HCT116 (cell line): ENCODE data around the gene SLC11A1. TPM values are rescaled to one million over a fixed set of nuclear protein-coding genes. Genes with fewer than 3 reads are reported as not detected.

Source experiments
- ATAC-seq: fragments of 200-7000 bp; cut with Tn5 transposase; 2 replicates; pipeline ENCODE4 v1.9.1; 2020; ENCODE audit warnings: mild to moderate bottlenecking, moderate library complexity
- BruUV-seq: library from RNA; stranded (reverse); fragments of 400-500 nt; replicated peaks from 2 replicates; lab custom pipeline; 2021; lab: Mats Ljungman, UMichigan
- CTCF ChIA-PET: fragments of 300-600 bp; sonication (Branson Sonifier 250); formaldehyde crosslinking; loops from one replicate; lab custom pipeline; 2021; ENCODE audit warnings: antibody characterized with exemption; lab: Charles Lee
- POLR2A ChIA-PET: fragments of 300-600, 350-600 bp; sonication (Branson Sonifier 250); formaldehyde crosslinking; loops from one replicate; lab custom pipeline; 2021; ENCODE audit warnings: antibody characterized with exemption; lab: Charles Lee
- RAD21 ChIA-PET, 2 experiments: fragments of 300-600 bp; sonication (Branson Sonifier 250); formaldehyde crosslinking; loops; one replicate each; lab custom pipeline; 2023; ENCODE audit warnings: low total read pairs in 2 of 2; ENCODE audit not compliant: uncharacterized antibody in 2 of 2, unreplicated experiment in 2 of 2, low non-redundant PET in 1 of 2; lab: Charles Lee
- DNase-seq: peaks from one replicate; pipeline ENCODE4 v3.0.0-alpha.2; 2010; ENCODE audit warnings: low read depth, low spot score
- H2AFZ ChIP-seq: fragments of 200-600 bp; shearing (Covaris generic), sonication (generic); 2 replicates; pipeline ENCODE4 v1.6.1; 2017; ENCODE audit warnings: low read depth, mixed run types, mixed read lengths, antibody characterized with exemption, low read length; ENCODE audit not compliant: poor library complexity, severe bottlenecking
- H3K27ac ChIP-seq: 2 replicates; pipeline ENCODE4 v1.5.1; 2012; ENCODE audit warnings: low read depth, low read length
- H3K27me3 ChIP-seq: fragments of 200-600 bp; sonication (generic); 2 replicates; pipeline ENCODE4 v1.6.1; 2016; ENCODE audit warnings: mixed run types, low read length, mixed read lengths; ENCODE audit not compliant: insufficient read depth
- H3K36me3 ChIP-seq, 2 experiments: fragments of 200-500 bp in 1 of 2; fragments of 200-600 bp in 1 of 2; sonication (Bioruptor generic) in 1 of 2; sonication (generic) in 1 of 2; 2 replicates each; pipeline versions ENCODE4 v1.5.1 to v1.6.1; 2014 to 2016; ENCODE audit warnings: low read length in 2 of 2, inconsistent platforms in 1 of 2, mixed read lengths in 1 of 2, mixed run types in 1 of 2; ENCODE audit not compliant: insufficient read depth in 2 of 2, control insufficient read depth in 1 of 2
- H3K4me1 ChIP-seq, 2 experiments: fragments of 200-600 bp in 1 of 2; sonication (generic) in 1 of 2; 2 replicates each; pipeline versions ENCODE4 v1.5.1 to v1.6.1; 2012 to 2017; ENCODE audit warnings: low read length in 2 of 2, inconsistent platforms in 1 of 2, mild to moderate bottlenecking in 1 of 2, mixed read lengths in 1 of 2, mixed run types in 1 of 2, moderate library complexity in 1 of 2; ENCODE audit not compliant: insufficient read depth in 2 of 2, control insufficient read depth in 1 of 2
- H3K4me2 ChIP-seq: fragments of 200-600 bp; sonication (generic); 2 replicates; pipeline ENCODE4 v1.6.1; 2017; ENCODE audit warnings: mixed run types, low read length, mixed read lengths
- H3K4me3 ChIP-seq, 2 experiments: fragments of 200-600 bp in 1 of 2; sonication (generic) in 1 of 2; replicated peaks in 1 of 2; 2 replicates each; pipeline ENCODE4 v1.5.1; 2011 to 2016; ENCODE audit warnings: low read length in 2 of 2, control low read depth in 1 of 2, low read depth in 1 of 2, mild to moderate bottlenecking in 1 of 2, mixed read lengths in 1 of 2, mixed run types in 1 of 2
- H3K79me2 ChIP-seq: fragments of 200-600 bp; sonication (generic); 2 replicates; pipeline ENCODE4 v1.6.1; 2017; ENCODE audit warnings: mild to moderate bottlenecking, mixed run types, low read length, moderate library complexity, mixed read lengths; ENCODE audit not compliant: insufficient read depth
- H3K9ac ChIP-seq: fragments of 200-600 bp; sonication (generic); 2 replicates; pipeline ENCODE4 v1.6.1; 2016; ENCODE audit warnings: low read length, mixed read lengths
- H3K9me2 ChIP-seq: fragments of 200-600 bp; sonication (generic), shearing (Covaris generic); 2 replicates; pipeline ENCODE4 v1.6.1; 2017; ENCODE audit warnings: mixed run types, mild to moderate bottlenecking, moderate library complexity; ENCODE audit not compliant: insufficient read depth
- H3K9me3 ChIP-seq, 2 experiments: fragments of 200-500 bp in 1 of 2; fragments of 200-600 bp in 1 of 2; sonication (Bioruptor generic) in 1 of 2; sonication (generic) in 1 of 2; 2 replicates each; pipeline ENCODE4 v1.6.1; 2014 to 2017; ENCODE audit warnings: low read length in 2 of 2, mixed read lengths in 2 of 2, inconsistent platforms in 1 of 2, low read depth in 1 of 2, mild to moderate bottlenecking in 1 of 2, mixed run types in 1 of 2, moderate library complexity in 1 of 2; ENCODE audit not compliant: control insufficient read depth in 1 of 2, insufficient read depth in 1 of 2
- H4K20me1 ChIP-seq: fragments of 200-600 bp; sonication (generic), shearing (Covaris generic); 2 replicates; pipeline ENCODE4 v1.6.1; 2017; ENCODE audit warnings: mixed run types, mild to moderate bottlenecking, moderate library complexity; ENCODE audit not compliant: insufficient read depth
- CBX3 ChIP-seq: IDR thresholded peaks from 2 replicates; pipeline ENCODE4 v1.6.1; 2012; ENCODE audit warnings: low read depth
- CTCF ChIP-seq, 3 experiments: fragments of 200-600 bp in 1 of 3; sonication (generic) in 1 of 3; IDR thresholded peaks in 2 of 3; conservative IDR thresholded peaks in 1 of 3; 2 replicates each; pipeline ENCODE4 v1.5.1; 2012 to 2017; ENCODE audit warnings: low read depth in 2 of 3, low read length in 2 of 3, antibody characterized with exemption in 1 of 3, borderline replicate concordance in 1 of 3, control low read depth in 1 of 3, mild to moderate bottlenecking in 1 of 3, mixed read lengths in 1 of 3, mixed run types in 1 of 3, moderate library complexity in 1 of 3; ENCODE audit not compliant: insufficient read depth in 1 of 3
- ELF1 ChIP-seq: IDR thresholded peaks from 2 replicates; pipeline ENCODE4 v1.6.1; 2012; ENCODE audit warnings: low read depth, borderline replicate concordance
- MAX ChIP-seq: IDR thresholded peaks from 2 replicates; pipeline ENCODE4 v1.6.1; 2012
- POLR2A ChIP-seq: IDR thresholded peaks from 2 replicates; pipeline ENCODE4 v1.7.0; 2011; ENCODE audit warnings: borderline replicate concordance; ENCODE audit not compliant: insufficient read depth, insufficient read length; ENCODE audit errors: extremely low read depth
- POLR2AphosphoS5 ChIP-seq: IDR thresholded peaks from 2 replicates; pipeline ENCODE4 v1.6.1; 2011; ENCODE audit warnings: mild to moderate bottlenecking, low read depth, low read length, moderate library complexity
- RAD21 ChIP-seq: IDR thresholded peaks from 2 replicates; pipeline ENCODE4 v1.6.1; 2012; ENCODE audit warnings: low read depth, mild to moderate bottlenecking
- REST ChIP-seq: IDR thresholded peaks from 2 replicates; pipeline ENCODE4 v1.6.1; 2012; ENCODE audit warnings: low read depth
- SP1 ChIP-seq: IDR thresholded peaks from 2 replicates; pipeline ENCODE4 v1.6.1; 2012; ENCODE audit warnings: low read depth
- SRF ChIP-seq: IDR thresholded peaks from 2 replicates; pipeline ENCODE4 v1.6.1; 2012; ENCODE audit warnings: low read depth
- TCF7L2 ChIP-seq: IDR thresholded peaks from 2 replicates; pipeline ENCODE4 v1.7.0; 2011; ENCODE audit warnings: borderline replicate concordance, inconsistent platforms; ENCODE audit not compliant: insufficient read depth, insufficient read length; ENCODE audit errors: extremely low read depth
- YY1 ChIP-seq: IDR thresholded peaks from 2 replicates; pipeline ENCODE4 v1.6.1; 2011; ENCODE audit warnings: low read length, low read depth, moderate library complexity, mild to moderate bottlenecking; ENCODE audit not compliant: insufficient replicate concordance; ENCODE audit errors: extremely low read depth
- ZBTB33 ChIP-seq: IDR thresholded peaks from 2 replicates; pipeline ENCODE4 v1.6.1; 2011; ENCODE audit warnings: mild to moderate bottlenecking, low read length, moderate library complexity; ENCODE audit not compliant: insufficient replicate concordance; ENCODE audit errors: extremely low read depth
- ZFX ChIP-seq: fragments of 450-650 bp; IDR thresholded peaks from 2 replicates; pipeline ENCODE4 v1.6.1; 2017
- ZNF274 ChIP-seq: fragments of 200-500 bp; sonication (Bioruptor generic); IDR thresholded peaks from 2 replicates; pipeline ENCODE4 v1.6.1; 2014; ENCODE audit warnings: mild to moderate bottlenecking, low read depth, low read length, inconsistent platforms
- intact Hi-C: fragments of 100-400 bp; cut with micrococcal nuclease; formaldehyde crosslinking; loops from 2 replicates; pipeline ENCODE4 v1.10.0; 2022
- total RNA-seq: library from RNA; stranded (reverse); gene quantifications from one replicate; pipeline ENCODE4 v1.2.1, GENCODE V29; 2021; ENCODE audit not compliant: unreplicated experiment

The SLC11A1 gene
- total RNA-seq, 1 experiment from 2014 or later, result 0.42 TPM

GRCh38 chr2:218422403-218423086 lies 40.5 kb downstream of the SLC11A1 start:
- RAD21 ChIA-PET, result no interaction called here
- no peak for ATAC-seq
- H3K4me2 ChIP-seq, result no peak overlapping the region
- no peaks in the 10 kb centered on the region for H3K4me1 ChIP-seq
- H3K27ac ChIP-seq, result no peak overlapping the region
- BruUV-seq, result no TSS peak
- H3K27me3 ChIP-seq, result no peaks in the 10 kb centered on the region
- TF ChIP-seq TCF7L2 (no peak), POLR2A (no peak), SP1 (no peak), MAX (no peak), CTCF (IDR thresholded peaks at IDR 0.05 in 2 of 3, conservative IDR thresholded peaks at IDR 0.05 in 1 of 3; ENCODE audit: borderline replicate concordance in 1 of 3, insufficient read depth in 1 of 3, low read depth in 2 of 3, low read length in 2 of 3) (no peak), ELF1 (no peak), RAD21 (no peak), SRF (no peak), YY1 (no peak), ZFX (no peak), ZBTB33 (no peak), CBX3 (no peak), REST (no peak), POLR2AphosphoS5 (no peak), ZNF274 (no peak)
- CTCF ChIA-PET, result no interaction called here
- H3K9me2 ChIP-seq, result no peaks in the 10 kb centered on the region
- no peak overlapping the region for H2AFZ ChIP-seq
- H3K4me3 ChIP-seq, result no peak overlapping the region
- DNase-seq, result no peak
- POLR2A ChIA-PET, result no interaction called here
- no peaks in the 10 kb centered on the region for H3K36me3 ChIP-seq
- H4K20me1 ChIP-seq, result no peaks in the 10 kb centered on the region
- no peaks in the 10 kb centered on the region for H3K9me3 ChIP-seq
- intact Hi-C loops, result no loop called here
- H3K9ac ChIP-seq, result no peak overlapping the region
- H3K79me2 ChIP-seq, result no peaks in the 10 kb centered on the region
